Measurements from ENCODE around the gene WDSUB1. TPM values are rescaled to one million over a fixed set of nuclear protein-coding genes. Genes with fewer than 3 reads are reported as not detected.

The WDSUB1 gene
- total RNA-seq, 1 experiment from 2014 or later = 7.7 TPM

- intact Hi-C loops (cut with micrococcal nuclease; ENCODE audit: unreplicated experiment) (no loop called here), in situ Hi-C loops (cut with HindIII; ENCODE audit: low pct_unique_long_range_greater_than_20kb, low sequenced_read_pairs) (no loop called here)
- no TSS peak for BruUV-seq (replicated peaks)
- Histone ChIP-seq H3K4me1 (ENCODE audit: control insufficient read depth, insufficient read depth, low read length) (no peaks in the 10 kb centered on the region; the same call in 1 of the 2 replicates), H3K4me3 (ENCODE audit: low read depth in 2 of 2, low read length in 2 of 2) (no peak overlapping the region), H3K27ac (ENCODE audit: low read length) (no peak overlapping the region), H3K27me3 (ENCODE audit: control insufficient read depth, insufficient read depth, low read length) (no peaks in the 10 kb centered on the region), H3K36me3 (ENCODE audit: control insufficient read depth, insufficient read depth, low read length) (peaks cover 3% of the 10 kb centered on the region), H3K9me3 (ENCODE audit: control insufficient read depth, insufficient read depth, low read depth, low read length) (no peaks in the 10 kb centered on the region)
- ATAC-seq = no peak
- TF ChIP-seq POLR2AphosphoS5 (IDR thresholded peaks at IDR 0.05; ENCODE audit: low read depth, low read length) (no peak), TCF7L2 (IDR thresholded peaks at IDR 0.05; ENCODE audit: low read depth, low read length) (no peak), SIN3A (IDR thresholded peaks at IDR 0.05; ENCODE audit: borderline replicate concordance, insufficient read depth, low read depth, low read length) (no peak)
- no peak for DNase-seq (ENCODE audit: low read depth, low spot score)
- CTCF ChIA-PET = no interaction called here
- POLR2A ChIA-PET = no interaction called here
Observed at GRCh38 chr2:159208438-159208837, 78.1 kb downstream of the WDSUB1 start.

DNA sequence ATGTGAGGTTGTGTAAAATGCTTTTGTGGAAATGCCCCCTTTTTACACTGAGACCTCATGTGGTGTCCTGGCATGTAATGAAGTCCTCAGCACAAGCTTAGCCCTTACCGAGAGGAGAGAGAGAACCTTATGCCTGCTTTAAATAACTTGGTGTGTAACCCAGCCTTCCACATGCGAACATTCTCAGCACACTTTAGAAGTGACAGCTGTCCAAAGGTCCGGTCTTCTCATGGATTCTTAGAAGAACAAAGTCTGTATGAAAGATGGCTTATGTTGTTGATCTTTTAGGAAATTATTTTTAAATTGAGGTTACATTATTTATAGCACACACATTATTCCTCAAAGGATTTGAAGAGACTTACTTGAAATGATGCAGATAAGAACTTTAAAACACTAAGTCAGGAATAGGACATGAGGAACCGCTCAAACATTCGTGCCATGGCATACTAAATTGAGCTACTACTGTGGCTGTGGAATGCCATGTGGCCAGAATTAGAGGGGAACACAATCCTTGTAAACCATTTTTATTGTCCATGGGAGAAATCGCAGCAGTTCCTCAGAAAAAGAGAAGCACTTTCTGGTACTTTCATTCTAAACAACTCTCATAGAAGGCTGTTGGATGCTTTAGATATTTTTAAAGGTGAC lies 79.6 kb downstream of the WDSUB1 start:
- BruUV-seq (replicated peaks) = no TSS peak

More for the DNA sequence above, 79.6 kb downstream of the WDSUB1 start:
- H3K27ac ChIP-seq (ENCODE audit: low read length) = no peak overlapping the region
- no peaks in the 10 kb centered on the region; the same call in 1 of the 2 replicates for H3K4me1 ChIP-seq (ENCODE audit: control insufficient read depth, insufficient read depth, low read length)
- ChIA-PET POLR2A (no interaction called here), CTCF (no interaction called here)
- peaks cover 3% of the 10 kb centered on the region for H3K36me3 ChIP-seq (ENCODE audit: control insufficient read depth, insufficient read depth, low read length)
- no peak for TF ChIP-seq REST (IDR thresholded peaks at IDR 0.05; ENCODE audit: insufficient read depth in 1 of 2, low read depth in 2 of 2, low read length in 1 of 2)
- TF ChIP-seq TCF7L2 (IDR thresholded peaks at IDR 0.05; ENCODE audit: low read depth, low read length) = no peak
- no peak for TF ChIP-seq SIN3A (IDR thresholded peaks at IDR 0.05; ENCODE audit: borderline replicate concordance, insufficient read depth, low read depth, low read length)
- TF ChIP-seq, protein P1, sequence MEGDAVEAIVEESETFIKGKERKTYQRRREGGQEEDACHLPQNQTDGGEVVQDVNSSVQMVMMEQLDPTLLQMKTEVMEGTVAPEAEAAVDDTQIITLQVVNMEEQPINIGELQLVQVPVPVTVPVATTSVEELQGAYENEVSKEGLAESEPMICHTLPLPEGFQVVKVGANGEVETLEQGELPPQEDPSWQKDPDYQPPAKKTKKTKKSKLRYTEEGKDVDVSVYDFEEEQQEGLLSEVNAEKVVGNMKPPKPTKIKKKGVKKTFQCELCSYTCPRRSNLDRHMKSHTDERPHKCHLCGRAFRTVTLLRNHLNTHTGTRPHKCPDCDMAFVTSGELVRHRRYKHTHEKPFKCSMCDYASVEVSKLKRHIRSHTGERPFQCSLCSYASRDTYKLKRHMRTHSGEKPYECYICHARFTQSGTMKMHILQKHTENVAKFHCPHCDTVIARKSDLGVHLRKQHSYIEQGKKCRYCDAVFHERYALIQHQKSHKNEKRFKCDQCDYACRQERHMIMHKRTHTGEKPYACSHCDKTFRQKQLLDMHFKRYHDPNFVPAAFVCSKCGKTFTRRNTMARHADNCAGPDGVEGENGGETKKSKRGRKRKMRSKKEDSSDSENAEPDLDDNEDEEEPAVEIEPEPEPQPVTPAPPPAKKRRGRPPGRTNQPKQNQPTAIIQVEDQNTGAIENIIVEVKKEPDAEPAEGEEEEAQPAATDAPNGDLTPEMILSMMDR (IDR thresholded peaks at IDR 0.05) = no peak
- TF ChIP-seq POLR2AphosphoS5 (IDR thresholded peaks at IDR 0.05; ENCODE audit: low read depth, low read length) = no peak
- ATAC-seq (no peak), DNase-seq (ENCODE audit: low read depth, low spot score) (no peak)
- H3K27me3 ChIP-seq (ENCODE audit: control insufficient read depth, insufficient read depth, low read length) = no peaks in the 10 kb centered on the region
- no peak overlapping the region for H3K4me3 ChIP-seq (ENCODE audit: low read depth in 2 of 2, low read length in 2 of 2)
- intact Hi-C loops (cut with micrococcal nuclease; ENCODE audit: unreplicated experiment) = no loop called here
- no peaks in the 10 kb centered on the region for H3K9me3 ChIP-seq (ENCODE audit: control insufficient read depth, insufficient read depth, low read depth, low read length)
- in situ Hi-C loops (cut with HindIII; ENCODE audit: low pct_unique_long_range_greater_than_20kb, low sequenced_read_pairs) = no loop called here
